Measurements from ENCODE around the gene TIE1. TPM values are rescaled to one million over a fixed set of nuclear protein-coding genes. Genes with fewer than 3 reads are reported as not detected.

TIE1 gene
- not detected for total RNA-seq
- polyA plus RNA-seq = not detected

- DNase-seq = no peak
- H3K36me3 ChIP-seq (ENCODE audit: insufficient read depth, low read length) = no peaks in the 10 kb centered on the region
- H3K27ac ChIP-seq (ENCODE audit: low read depth, low read length) = no peak within 1 kb of the TSS
- Mint-ChIP-seq H3K4me3 (no peak within 1 kb of the TSS), H3K4me1 (peaks cover 7 to 8% (median 7%) of the 10 kb centered on the region in 4 donors), H3K36me3 (no peaks in the 10 kb centered on the region), H3K9me3 (no peaks in the 10 kb centered on the region), H3K27me3 (no peaks in the 10 kb centered on the region), H3K27ac (no peak within 1 kb of the TSS)
- ChIA-PET POLR2A (ENCODE audit: partially characterized antibody) (no interaction called here), CTCF (ENCODE audit: partially characterized antibody) (no interaction called here)
- H3K9me3 ChIP-seq (ENCODE audit: control insufficient read depth in 1 of 2, low read length in 2 of 2) = no peaks in the 10 kb centered on the region
- intact Hi-C loops (cut with micrococcal nuclease) = no loop called here
- H3K27me3 ChIP-seq (ENCODE audit: insufficient read depth, low read length) = no peaks in the 10 kb centered on the region
- peaks cover 8% of the 10 kb centered on the region for H3K4me1 ChIP-seq (ENCODE audit: insufficient read depth, low read length)
- H3K4me3 ChIP-seq (ENCODE audit: low read length in 2 of 2) = no peak within 1 kb of the TSS
These were observed at the start of gene TIE1 for GRCh38 chr1:43300378-43301094. Gene TIE1, plus strand, starts transcription at chr1:43300982. Its CDS starts 90 bp downstream, at chr1:43301072.

- peaks cover 3 to 8% of the 10 kb centered on the region in 2 donors for H3K27me3 Mint-ChIP-seq
- Histone ChIP-seq H3K4me1 (ENCODE audit: insufficient read depth, low read length) (no peaks in the 10 kb centered on the region), H3K4me3 (ENCODE audit: low read length in 2 of 2) (no peak overlapping the region), H3K27ac (ENCODE audit: low read depth, low read length) (no peak overlapping the region), H3K27me3 (ENCODE audit: insufficient read depth, low read length) (no peaks in the 10 kb centered on the region), H3K36me3 (ENCODE audit: insufficient read depth, low read length) (no peaks in the 10 kb centered on the region), H3K9me3 (ENCODE audit: control insufficient read depth in 1 of 2, low read length in 2 of 2) (no peaks in the 10 kb centered on the region)
- H3K27ac Mint-ChIP-seq = no peak overlapping the region
- no peak for DNase-seq
- CTCF ChIA-PET (ENCODE audit: partially characterized antibody) = no interaction called here
- peaks cover 0 to 2% (median 0%) of the 10 kb centered on the region in 8 donors for H3K9me3 Mint-ChIP-seq
- no peaks in the 10 kb centered on the region for H3K4me1 Mint-ChIP-seq
- intact Hi-C loops (cut with micrococcal nuclease) = no loop called here
- H3K4me3 Mint-ChIP-seq = no peak overlapping the region
- no peaks in the 10 kb centered on the region for H3K36me3 Mint-ChIP-seq
- POLR2A ChIA-PET (ENCODE audit: partially characterized antibody) = no interaction called here
These were observed 49.8 kb upstream of the TIE1 start for GRCh38 chr1:43251024-43251423.

DNA sequence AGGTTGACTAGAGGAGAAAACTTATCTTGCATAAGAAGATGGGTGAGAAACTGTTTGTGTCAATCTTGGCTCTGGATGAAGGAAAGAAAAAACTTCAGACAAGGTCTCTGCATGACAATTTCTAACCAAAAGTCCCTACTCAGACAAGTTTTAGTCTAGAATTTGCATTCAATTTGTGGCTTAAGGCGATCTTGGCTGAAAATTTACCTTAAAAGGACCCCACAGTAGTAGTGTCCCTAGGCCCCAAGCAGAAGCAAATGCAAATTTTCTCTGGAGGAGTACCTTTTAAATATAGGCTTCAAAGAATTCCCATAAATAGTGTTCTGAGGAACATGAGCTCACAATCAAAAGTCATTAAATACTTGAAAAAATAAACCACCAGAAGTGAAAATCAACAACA is 48.6 kb upstream of the TIE1 start:
- H3K27me3 Mint-ChIP-seq = peaks cover 3 to 9% of the 10 kb centered on the region in 2 donors
- H3K9me3 Mint-ChIP-seq = no peaks in the 10 kb centered on the region

GRCh38 chr1:43253173-43253572 is 47.6 kb upstream of the TIE1 start:
- peaks cover 3 to 9% of the 10 kb centered on the region in 2 donors for H3K27me3 Mint-ChIP-seq
- CTCF ChIA-PET (ENCODE audit: partially characterized antibody) = no interaction called here
- Histone ChIP-seq H3K27ac (ENCODE audit: low read depth, low read length) (no peak overlapping the region), H3K27me3 (ENCODE audit: insufficient read depth, low read length) (no peaks in the 10 kb centered on the region), H3K4me3 (ENCODE audit: low read length in 2 of 2) (no peak overlapping the region), H3K9me3 (ENCODE audit: control insufficient read depth in 1 of 2, low read length in 2 of 2) (no peaks in the 10 kb centered on the region), H3K4me1 (ENCODE audit: insufficient read depth, low read length) (no peaks in the 10 kb centered on the region), H3K36me3 (ENCODE audit: insufficient read depth, low read length) (no peaks in the 10 kb centered on the region)
- POLR2A ChIA-PET (ENCODE audit: partially characterized antibody) = no interaction called here
- peak overlapping the region in 1 of 7 donors; percentile 59 for H3K27ac Mint-ChIP-seq
- DNase-seq = no peak
- intact Hi-C loops (cut with micrococcal nuclease) = no loop called here
- H3K9me3 Mint-ChIP-seq = peaks cover 0 to 2% (median 0%) of the 10 kb centered on the region in 8 donors
- H3K4me1 Mint-ChIP-seq = no peaks in the 10 kb centered on the region
- no peak overlapping the region for H3K4me3 Mint-ChIP-seq
- no peaks in the 10 kb centered on the region for H3K36me3 Mint-ChIP-seq

More for the DNA sequence above, 48.6 kb upstream of the TIE1 start:
- no peaks in the 10 kb centered on the region for H3K4me1 ChIP-seq (ENCODE audit: insufficient read depth, low read length)
- Mint-ChIP-seq H3K27ac (no peak overlapping the region), H3K4me1 (no peaks in the 10 kb centered on the region), H3K4me3 (no peak overlapping the region), H3K36me3 (no peaks in the 10 kb centered on the region)
- no peak for DNase-seq
- no peak overlapping the region for H3K4me3 ChIP-seq (ENCODE audit: low read length in 2 of 2)
- H3K27me3 ChIP-seq (ENCODE audit: insufficient read depth, low read length) = no peaks in the 10 kb centered on the region
- H3K27ac ChIP-seq (ENCODE audit: low read depth, low read length) = no peak overlapping the region
- no peaks in the 10 kb centered on the region for H3K9me3 ChIP-seq (ENCODE audit: control insufficient read depth in 1 of 2, low read length in 2 of 2)
- ChIA-PET POLR2A (ENCODE audit: partially characterized antibody) (no interaction called here), CTCF (ENCODE audit: partially characterized antibody) (no interaction called here)
- intact Hi-C loops (cut with micrococcal nuclease) = no loop called here
- no peaks in the 10 kb centered on the region for H3K36me3 ChIP-seq (ENCODE audit: insufficient read depth, low read length)

GRCh38 chr1:43253876-43254275 is 46.9 kb upstream of the TIE1 start:
- Mint-ChIP-seq H3K9me3 (peaks cover 0 to 3% (median 0%) of the 10 kb centered on the region in 8 donors), H3K4me3 (no peak overlapping the region), H3K27ac (peak overlapping the region in 1 of 7 donors; percentile 57), H3K27me3 (peaks cover 6 to 10% of the 10 kb centered on the region in 2 donors), H3K4me1 (no peaks in the 10 kb centered on the region), H3K36me3 (no peaks in the 10 kb centered on the region)
- H3K4me3 ChIP-seq (ENCODE audit: low read length in 2 of 2) = no peak overlapping the region
- intact Hi-C loops (cut with micrococcal nuclease) = no loop called here
- H3K27ac ChIP-seq (ENCODE audit: low read depth, low read length) = no peak overlapping the region
- ChIA-PET POLR2A (ENCODE audit: partially characterized antibody) (no interaction called here), CTCF (ENCODE audit: partially characterized antibody) (no interaction called here)
- H3K9me3 ChIP-seq (ENCODE audit: control insufficient read depth in 1 of 2, low read length in 2 of 2) = no peaks in the 10 kb centered on the region
- H3K36me3 ChIP-seq (ENCODE audit: insufficient read depth, low read length) = no peaks in the 10 kb centered on the region
- no peak for DNase-seq
- H3K27me3 ChIP-seq (ENCODE audit: insufficient read depth, low read length) = no peaks in the 10 kb centered on the region
- no peaks in the 10 kb centered on the region for H3K4me1 ChIP-seq (ENCODE audit: insufficient read depth, low read length)

DNA sequence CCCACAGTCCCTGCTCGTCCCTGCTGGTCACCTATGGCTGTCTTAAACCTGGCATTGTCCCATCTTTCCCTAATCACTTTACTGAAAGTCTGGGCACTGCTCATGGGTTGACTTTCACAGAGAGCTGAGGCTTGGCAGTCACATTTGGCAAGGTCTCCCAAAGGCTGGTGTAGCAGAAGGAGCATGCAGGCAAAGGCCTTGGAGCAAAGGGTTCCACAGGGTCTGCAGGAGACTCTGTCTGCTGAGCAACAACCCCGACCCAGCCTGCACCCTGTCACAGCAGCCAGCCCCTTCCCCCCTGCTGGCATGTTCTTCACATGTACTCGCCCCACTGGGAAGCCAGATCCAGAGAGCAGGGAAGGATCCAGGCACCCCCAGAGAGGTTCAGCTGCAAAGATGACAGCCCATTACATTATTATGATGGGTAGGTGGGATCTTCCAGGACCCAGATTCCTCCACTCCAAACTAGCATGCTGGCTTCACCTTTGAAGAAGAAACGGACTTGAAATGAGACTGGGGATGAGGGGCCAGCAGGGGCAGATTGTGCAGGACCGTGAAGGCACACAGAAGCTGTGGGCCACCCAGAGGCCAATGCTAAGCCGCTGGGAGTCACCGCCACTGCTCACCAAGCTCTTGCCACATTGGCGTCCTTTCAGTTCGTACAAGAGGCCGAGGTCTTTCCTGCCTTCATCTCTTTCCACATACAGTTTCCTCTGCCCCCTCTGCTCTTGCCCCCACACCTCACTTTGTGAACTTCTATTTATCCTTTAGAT is 45.2 kb upstream of the TIE1 start:
- H3K36me3 Mint-ChIP-seq = no peaks in the 10 kb centered on the region
- Histone ChIP-seq H3K4me3 (ENCODE audit: low read length in 2 of 2) (no peak overlapping the region), H3K9me3 (ENCODE audit: control insufficient read depth in 1 of 2, low read length in 2 of 2) (no peaks in the 10 kb centered on the region), H3K4me1 (ENCODE audit: insufficient read depth, low read length) (no peaks in the 10 kb centered on the region), H3K27ac (ENCODE audit: low read depth, low read length) (no peak overlapping the region), H3K36me3 (ENCODE audit: insufficient read depth, low read length) (no peaks in the 10 kb centered on the region), H3K27me3 (ENCODE audit: insufficient read depth, low read length) (no peaks in the 10 kb centered on the region)
- POLR2A ChIA-PET (ENCODE audit: partially characterized antibody) = no interaction called here
- H3K9me3 Mint-ChIP-seq = peaks cover 0 to 3% (median 0%) of the 10 kb centered on the region in 8 donors
- no peak overlapping the region for H3K4me3 Mint-ChIP-seq
- no peaks in the 10 kb centered on the region for H3K4me1 Mint-ChIP-seq
- CTCF ChIA-PET (ENCODE audit: partially characterized antibody) = interaction anchor here (1.0 kb wide), 1 partner anchor 159 kb away, joined by 3 read pairs; no protein-coding TSS in a partner anchor
- H3K27ac Mint-ChIP-seq = no peak overlapping the region
- intact Hi-C loops (cut with micrococcal nuclease) = no loop called here
- peaks cover 6 to 10% of the 10 kb centered on the region in 2 donors for H3K27me3 Mint-ChIP-seq
- no peak for DNase-seq

DNA sequence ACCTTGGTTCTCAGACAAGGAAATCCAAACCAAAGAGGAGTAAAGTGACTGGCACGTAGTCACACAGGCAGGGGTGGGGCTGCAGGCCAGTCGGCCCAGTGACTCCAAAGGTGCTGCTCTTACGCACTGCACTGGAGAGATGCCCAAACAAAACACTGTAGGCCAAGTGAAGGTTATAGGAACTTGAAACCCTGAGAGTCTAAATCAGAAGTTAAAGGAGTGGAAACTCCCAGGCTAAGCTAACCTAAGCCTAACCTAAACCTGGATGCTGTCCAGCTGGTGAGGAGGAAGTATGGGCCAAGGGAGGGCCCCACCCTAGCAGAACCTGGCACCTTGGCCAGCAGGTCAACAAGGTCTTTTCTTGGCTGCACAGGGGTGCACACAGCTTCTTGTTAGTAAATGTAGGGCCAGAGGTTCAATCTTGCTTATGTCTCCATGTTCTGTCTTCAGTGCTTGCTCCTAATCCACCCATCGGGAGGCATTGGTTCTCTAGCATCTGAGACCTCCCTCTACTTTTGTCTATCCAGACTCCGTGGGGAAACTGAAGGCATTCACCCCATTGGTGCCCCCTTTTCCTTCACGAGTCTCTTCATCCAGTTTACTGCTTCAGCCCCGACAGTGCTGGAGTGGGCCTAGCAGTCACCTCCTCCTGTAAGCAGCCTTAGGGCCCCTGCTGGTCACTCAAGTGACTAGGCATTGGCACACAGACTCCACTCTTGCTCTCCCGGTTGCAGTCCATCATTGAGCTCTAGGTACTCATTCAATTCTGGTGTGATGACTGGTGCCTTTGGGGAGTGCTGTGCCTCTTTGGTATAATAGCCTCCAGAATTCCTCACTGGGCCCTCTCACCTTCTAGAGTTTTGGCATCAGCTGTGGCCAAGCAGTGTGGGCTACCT is 43.9 kb upstream of the TIE1 start:
- Histone ChIP-seq H3K4me1 (ENCODE audit: insufficient read depth, low read length) (no peaks in the 10 kb centered on the region), H3K36me3 (ENCODE audit: insufficient read depth, low read length) (no peaks in the 10 kb centered on the region), H3K4me3 (ENCODE audit: low read length in 2 of 2) (no peak overlapping the region), H3K27ac (ENCODE audit: low read depth, low read length) (no peak overlapping the region), H3K9me3 (ENCODE audit: control insufficient read depth in 1 of 2, low read length in 2 of 2) (no peaks in the 10 kb centered on the region), H3K27me3 (ENCODE audit: insufficient read depth, low read length) (no peaks in the 10 kb centered on the region)
- no peak for DNase-seq
- Mint-ChIP-seq H3K27me3 (peaks cover 4 to 6% of the 10 kb centered on the region in 2 donors), H3K4me1 (no peaks in the 10 kb centered on the region), H3K27ac (no peak overlapping the region), H3K36me3 (no peaks in the 10 kb centered on the region), H3K4me3 (no peak overlapping the region), H3K9me3 (peaks cover 0 to 3% (median 0%) of the 10 kb centered on the region in 8 donors)
- intact Hi-C loops (cut with micrococcal nuclease) = no loop called here
- ChIA-PET CTCF (ENCODE audit: partially characterized antibody) (no interaction called here), POLR2A (ENCODE audit: partially characterized antibody) (no interaction called here)

Measured in CD4-positive, alpha-beta memory T cell (primary cell).